Measurements from ENCODE around the gene FARP1. TPM values are rescaled to one million over a fixed set of nuclear protein-coding genes. Genes with fewer than 3 reads are reported as not detected.

FARP1 gene
- total RNA-seq, 2 experiments from 2014 or later, result 0.55 to 1.9 TPM

DNA sequence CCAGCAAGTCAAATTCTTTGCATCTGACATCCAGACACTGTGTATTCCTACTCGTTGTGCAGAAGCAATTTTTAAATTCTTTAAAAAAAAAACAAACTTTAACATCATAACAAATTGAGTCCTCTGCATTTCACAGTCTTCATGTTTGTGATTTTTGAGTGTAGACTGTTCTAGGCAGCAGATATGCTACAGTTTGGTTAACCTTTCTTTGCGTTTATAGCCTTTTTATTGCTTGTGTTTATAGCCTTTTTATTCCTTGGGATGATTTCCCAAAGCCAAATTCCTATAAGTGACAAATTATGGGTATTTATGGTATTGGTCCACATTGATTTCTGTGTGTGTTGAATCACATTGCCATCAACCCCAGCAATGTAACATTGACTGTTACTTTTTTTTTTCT lies 49.1 kb downstream of the FARP1 start:
- H3K36me3 Mint-ChIP-seq, result no peaks in the 10 kb centered on the region
- H3K27ac Mint-ChIP-seq, result no peak overlapping the region
- peaks cover 9% of the 10 kb centered on the region for H3K27me3 Mint-ChIP-seq
- H3K4me3 Mint-ChIP-seq, result no peak overlapping the region
- ATAC-seq (ENCODE audit: low read depth) (no peak), DNase-seq (no peak)
- H3K9me3 Mint-ChIP-seq, result no peaks in the 10 kb centered on the region
- no peaks in the 10 kb centered on the region for H3K4me1 Mint-ChIP-seq
- POLR2A ChIA-PET, result no interaction called here

DNA sequence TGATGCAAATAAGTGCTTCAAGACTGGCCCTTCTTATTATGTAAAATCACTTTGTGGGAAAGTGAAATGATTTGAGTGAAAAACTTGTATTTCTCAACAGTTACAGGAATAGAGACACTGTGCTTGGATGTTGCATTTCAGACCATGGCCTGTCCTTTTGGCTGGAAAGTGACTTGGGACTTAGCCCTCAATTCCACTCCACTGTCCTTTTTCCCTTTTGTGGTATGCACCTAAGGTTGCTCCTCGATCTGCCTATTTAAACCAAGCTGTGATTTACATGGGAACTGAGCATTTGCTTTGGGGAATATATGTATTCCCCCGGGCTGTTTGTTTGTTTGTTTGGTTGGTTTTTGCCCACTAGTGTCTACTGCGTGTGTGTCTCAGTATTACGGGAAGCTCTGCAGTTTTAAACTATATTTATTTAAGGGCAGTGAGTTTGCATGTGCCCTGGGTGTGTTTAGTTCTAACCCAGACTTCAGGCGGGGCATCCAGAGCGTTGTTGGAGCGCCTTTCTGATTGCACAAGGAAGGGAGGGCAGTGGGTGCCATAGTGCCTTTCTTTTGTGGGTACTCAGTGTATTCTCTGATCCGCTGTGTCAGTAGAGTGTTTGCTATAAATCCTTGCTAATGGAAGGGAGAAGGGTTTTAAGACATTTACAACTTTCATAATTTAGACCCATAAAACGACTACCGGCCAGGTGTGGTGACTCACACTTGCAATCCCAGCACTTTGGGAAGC lies 52.3 kb downstream of the FARP1 start:
- ATAC-seq (ENCODE audit: low read depth) (no peak), DNase-seq (no peak)
- no peak overlapping the region for H3K4me3 Mint-ChIP-seq
- POLR2A ChIA-PET, result no interaction called here
- no peak overlapping the region for H3K27ac Mint-ChIP-seq
- peaks cover 7% of the 10 kb centered on the region for H3K27me3 Mint-ChIP-seq
- no peaks in the 10 kb centered on the region for H3K4me1 Mint-ChIP-seq
- H3K9me3 Mint-ChIP-seq, result no peaks in the 10 kb centered on the region
- H3K36me3 Mint-ChIP-seq, result no peaks in the 10 kb centered on the region

DNA sequence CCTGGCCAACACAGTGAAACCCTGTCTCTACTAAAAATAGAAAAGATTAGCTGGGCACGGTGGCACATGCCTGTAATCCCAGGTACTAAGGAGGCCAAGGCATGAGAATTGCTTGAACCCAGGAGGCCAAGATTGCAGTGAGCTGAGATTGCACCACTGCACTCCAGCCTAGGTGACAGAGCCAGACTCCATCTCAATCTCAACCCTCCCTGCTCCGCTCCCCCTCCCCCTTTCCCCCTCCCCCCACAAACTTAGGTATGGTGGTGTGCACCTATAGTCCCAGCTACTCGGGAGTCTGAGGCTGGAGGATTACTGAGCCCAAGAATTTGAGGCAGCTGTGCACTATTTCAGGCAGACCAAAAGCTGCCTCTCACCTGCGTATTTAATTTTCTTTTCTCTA lies 55.8 kb downstream of the FARP1 start:
- peaks cover 10% of the 10 kb centered on the region for H3K27me3 Mint-ChIP-seq
- H3K4me1 Mint-ChIP-seq, result no peaks in the 10 kb centered on the region
- no peak overlapping the region for H3K4me3 Mint-ChIP-seq
- no peaks in the 10 kb centered on the region for H3K36me3 Mint-ChIP-seq
- H3K27ac Mint-ChIP-seq, result no peak overlapping the region
- H3K9me3 Mint-ChIP-seq, result peaks cover 2% of the 10 kb centered on the region
- DNase-seq (no peak), ATAC-seq (ENCODE audit: low read depth) (no peak)
- POLR2A ChIA-PET, result no interaction called here

DNA sequence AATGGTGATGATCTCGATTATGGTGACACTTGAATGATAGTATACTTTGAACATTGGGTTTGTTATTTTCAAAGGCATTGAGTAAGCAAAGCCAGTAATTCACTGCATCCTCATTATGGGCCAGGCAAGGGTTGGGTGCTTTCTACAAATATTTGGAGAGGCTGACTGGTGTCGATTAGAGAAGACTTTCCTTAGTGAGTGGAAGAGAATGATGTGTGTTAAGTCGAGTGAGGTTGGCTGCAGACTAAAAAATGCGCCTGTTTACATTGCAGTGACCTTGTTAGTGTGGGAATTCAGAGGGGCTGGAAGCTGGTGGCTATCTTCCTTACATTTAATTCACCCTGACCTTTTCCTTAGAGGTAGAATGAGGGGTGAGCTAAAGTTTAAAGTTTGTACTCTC lies 56.6 kb downstream of the FARP1 start:
- POLR2A ChIA-PET, result no interaction called here
- no peak overlapping the region for H3K27ac Mint-ChIP-seq
- H3K9me3 Mint-ChIP-seq, result peaks cover 2% of the 10 kb centered on the region
- no peaks in the 10 kb centered on the region for H3K4me1 Mint-ChIP-seq
- ATAC-seq (ENCODE audit: low read depth) (no peak), DNase-seq (no peak)
- peaks cover 10% of the 10 kb centered on the region for H3K27me3 Mint-ChIP-seq
- no peak overlapping the region for H3K4me3 Mint-ChIP-seq
- H3K36me3 Mint-ChIP-seq, result no peaks in the 10 kb centered on the region

DNA sequence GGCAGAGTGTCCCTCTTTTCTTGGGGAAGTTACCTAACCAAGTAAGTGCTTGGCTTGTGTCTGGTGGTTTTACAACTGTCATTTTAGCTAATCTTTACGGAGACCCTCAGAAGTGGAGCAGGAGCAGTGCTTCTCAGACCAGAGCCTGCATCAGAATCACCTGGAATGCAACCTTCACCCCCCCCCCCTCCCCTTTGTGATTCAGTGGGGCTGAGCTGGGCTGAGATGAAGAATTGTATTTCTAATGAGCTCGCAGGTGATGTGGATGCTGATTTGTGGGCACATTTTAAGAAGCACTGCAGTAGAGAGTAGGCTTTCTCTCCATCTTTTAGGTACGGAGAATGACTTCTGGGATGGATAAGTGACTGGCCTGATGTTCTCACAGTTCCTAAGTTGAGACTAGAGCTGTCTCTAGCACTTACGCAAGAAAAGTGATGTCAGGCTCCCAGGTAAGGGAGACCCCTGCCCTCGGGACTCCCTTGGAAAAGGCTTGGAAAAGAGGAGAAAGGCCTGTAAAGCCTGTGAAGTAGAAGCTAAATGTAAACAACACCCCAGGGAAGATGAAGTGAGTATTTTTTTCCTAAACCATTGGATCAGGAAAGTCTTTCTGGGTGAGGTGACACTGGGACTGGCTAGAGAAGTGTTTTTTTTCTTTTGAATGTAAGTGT lies 57.5 kb downstream of the FARP1 start:
- POLR2A ChIA-PET, result no interaction called here
- H3K9me3 Mint-ChIP-seq, result peaks cover 2% of the 10 kb centered on the region
- no peaks in the 10 kb centered on the region for H3K36me3 Mint-ChIP-seq
- H3K4me1 Mint-ChIP-seq, result no peaks in the 10 kb centered on the region
- no peak for DNase-seq
- peaks cover 10% of the 10 kb centered on the region for H3K27me3 Mint-ChIP-seq
- H3K27ac Mint-ChIP-seq, result no peak overlapping the region
- ATAC-seq (ENCODE audit: low read depth), result no peak
- H3K4me3 Mint-ChIP-seq, result no peak overlapping the region

DNA sequence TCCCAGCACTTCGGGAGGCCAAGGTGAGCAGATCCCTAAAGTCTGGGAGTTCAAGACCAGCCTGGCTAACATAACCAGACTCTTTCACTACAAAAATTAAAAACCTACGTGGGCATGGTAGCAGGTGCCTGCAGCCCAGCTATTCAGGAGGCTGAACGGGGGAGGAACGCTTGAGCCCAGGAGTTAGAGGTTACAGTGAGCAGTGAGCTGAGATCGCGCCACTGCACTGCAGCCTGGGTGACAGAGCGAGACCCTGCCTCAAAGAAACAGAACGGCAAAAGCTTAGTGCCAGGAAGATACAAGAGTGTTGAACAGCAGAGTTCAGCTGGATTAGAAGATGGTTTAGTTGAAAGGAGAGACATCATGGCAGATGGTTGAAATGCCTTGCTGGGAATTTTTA lies 58.3 kb downstream of the FARP1 start:
- peaks cover 2% of the 10 kb centered on the region for H3K9me3 Mint-ChIP-seq
- H3K27ac Mint-ChIP-seq, result no peak overlapping the region
- no peak for DNase-seq
- no peaks in the 10 kb centered on the region for H3K36me3 Mint-ChIP-seq
- POLR2A ChIA-PET, result no interaction called here
- no peak overlapping the region for H3K4me3 Mint-ChIP-seq
- H3K4me1 Mint-ChIP-seq, result no peaks in the 10 kb centered on the region
- H3K27me3 Mint-ChIP-seq, result peaks cover 10% of the 10 kb centered on the region
- ATAC-seq (ENCODE audit: low read depth), result no peak

DNA sequence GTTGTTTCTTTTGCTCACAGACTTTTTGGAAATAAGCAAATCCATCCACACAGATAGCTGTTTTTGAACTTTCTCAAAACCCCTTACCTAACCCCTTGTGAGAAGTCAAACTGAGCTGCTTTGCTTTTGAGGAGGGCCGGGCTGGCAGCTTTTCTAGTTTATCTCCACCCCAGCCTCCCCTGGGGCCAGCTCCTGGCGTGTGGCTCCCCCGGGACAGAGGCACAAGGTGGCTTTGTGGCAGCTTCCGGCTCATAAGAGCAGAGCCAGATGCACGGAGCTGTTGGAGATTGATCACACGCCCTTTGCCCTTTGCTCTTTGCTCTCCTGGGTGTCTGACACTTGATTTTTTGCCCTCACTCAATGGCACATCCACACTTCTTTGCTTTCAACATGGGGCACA lies 59.1 kb downstream of the FARP1 start:
- no peak overlapping the region for H3K27ac Mint-ChIP-seq
- POLR2A ChIA-PET, result no interaction called here
- DNase-seq, result no peak
- no peaks in the 10 kb centered on the region for H3K4me1 Mint-ChIP-seq
- H3K9me3 Mint-ChIP-seq, result peaks cover 4% of the 10 kb centered on the region
- H3K27me3 Mint-ChIP-seq, result peaks cover 10% of the 10 kb centered on the region
- H3K36me3 Mint-ChIP-seq, result no peaks in the 10 kb centered on the region
- no peak for ATAC-seq (ENCODE audit: low read depth)
- no peak overlapping the region for H3K4me3 Mint-ChIP-seq

DNA sequence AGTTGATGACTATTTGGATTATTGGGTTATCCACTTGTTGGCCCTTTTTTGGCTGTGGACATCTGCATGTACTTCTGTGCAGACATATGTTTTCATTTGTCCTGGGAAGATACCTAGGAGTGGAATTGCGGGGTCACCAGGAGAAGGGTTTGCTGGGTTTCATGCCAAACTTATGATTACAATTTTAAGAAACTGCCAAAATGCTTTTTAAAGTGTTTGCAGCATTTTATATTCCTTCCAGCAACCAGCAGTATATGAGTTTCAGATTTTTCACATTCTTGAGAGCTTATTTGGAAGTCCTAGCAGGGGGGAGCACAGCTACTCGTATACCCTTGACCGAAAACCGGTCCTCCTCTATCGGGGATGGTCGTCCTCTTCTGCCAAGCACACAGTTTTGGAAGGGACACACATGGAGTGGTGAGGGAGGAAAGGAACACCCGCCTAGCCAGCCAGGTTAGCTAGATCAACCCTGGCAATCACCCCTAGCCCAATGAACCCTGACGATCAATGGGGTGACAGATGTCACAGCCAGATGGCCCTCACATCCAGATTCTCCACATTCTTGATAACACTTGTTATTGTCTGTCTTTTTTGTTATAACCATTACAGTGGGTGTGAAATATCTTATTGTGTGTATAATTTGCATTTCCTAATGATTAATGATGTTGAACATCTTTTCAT lies 60.9 kb downstream of the FARP1 start:
- H3K9me3 Mint-ChIP-seq, result peaks cover 5% of the 10 kb centered on the region
- no peak for DNase-seq
- H3K27me3 Mint-ChIP-seq, result peaks cover 10% of the 10 kb centered on the region
- no peak overlapping the region for H3K27ac Mint-ChIP-seq
- no peak overlapping the region for H3K4me3 Mint-ChIP-seq
- no peak for ATAC-seq (ENCODE audit: low read depth)
- POLR2A ChIA-PET, result no interaction called here
- H3K4me1 Mint-ChIP-seq, result no peaks in the 10 kb centered on the region
- H3K36me3 Mint-ChIP-seq, result no peaks in the 10 kb centered on the region

DNA sequence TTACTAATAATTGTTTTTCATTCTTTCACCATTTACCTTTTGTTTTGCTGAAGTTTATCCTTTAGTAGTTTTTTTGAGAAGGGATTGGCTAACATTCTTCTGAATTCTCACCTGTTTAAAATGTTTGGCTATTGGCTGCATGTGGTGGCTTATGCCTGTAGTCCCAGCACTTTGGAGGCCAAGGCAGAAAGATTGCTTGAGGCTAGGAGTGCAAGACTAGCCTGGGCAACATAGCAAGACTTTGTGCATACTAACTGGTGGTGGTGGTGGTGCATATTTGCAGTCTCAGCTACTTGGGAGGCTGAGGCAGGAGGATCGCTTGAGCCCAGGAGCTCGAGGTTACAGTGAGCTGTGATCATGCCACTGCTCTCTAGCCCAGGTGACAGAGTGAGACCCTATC lies 61.7 kb downstream of the FARP1 start:
- Mint-ChIP-seq H3K9me3 (peaks cover 5% of the 10 kb centered on the region), H3K4me1 (no peaks in the 10 kb centered on the region)
- no peak for ATAC-seq (ENCODE audit: low read depth)

DNA sequence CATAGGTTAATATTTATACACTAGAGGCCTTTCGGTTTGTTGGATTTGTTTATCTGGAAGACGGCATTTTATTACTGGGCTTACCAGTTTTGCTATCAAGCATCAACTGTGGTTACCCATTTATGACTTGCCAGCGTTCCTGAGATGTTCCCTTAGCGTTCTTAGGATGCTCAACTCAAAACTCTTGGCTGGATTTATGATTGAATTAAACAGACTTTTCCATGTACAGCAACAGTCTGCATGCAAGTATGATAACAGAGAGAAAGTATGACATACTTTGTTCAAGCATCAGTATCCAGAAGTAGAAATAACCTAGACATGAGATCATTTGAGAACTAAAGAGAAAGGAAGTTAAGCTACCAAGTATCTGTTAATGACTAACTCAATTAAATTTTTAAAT lies 64.1 kb downstream of the FARP1 start:
- no peaks in the 10 kb centered on the region for H3K4me1 Mint-ChIP-seq
- ATAC-seq (ENCODE audit: low read depth), result no peak
- H3K4me3 Mint-ChIP-seq, result no peak overlapping the region
- no peak overlapping the region for H3K27ac Mint-ChIP-seq
- no peaks in the 10 kb centered on the region for H3K36me3 Mint-ChIP-seq
- H3K9me3 Mint-ChIP-seq, result peaks cover 3% of the 10 kb centered on the region
- DNase-seq, result no peak
- POLR2A ChIA-PET, result no interaction called here
- H3K27me3 Mint-ChIP-seq, result peaks cover 7% of the 10 kb centered on the region

More for the DNA sequence above, 61.7 kb downstream of the FARP1 start:
- Mint-ChIP-seq H3K27me3 (peaks cover 10% of the 10 kb centered on the region), H3K27ac (no peak overlapping the region), H3K4me3 (no peak overlapping the region), H3K36me3 (no peaks in the 10 kb centered on the region)
- no peak for DNase-seq
- POLR2A ChIA-PET, result no interaction called here

DNA sequence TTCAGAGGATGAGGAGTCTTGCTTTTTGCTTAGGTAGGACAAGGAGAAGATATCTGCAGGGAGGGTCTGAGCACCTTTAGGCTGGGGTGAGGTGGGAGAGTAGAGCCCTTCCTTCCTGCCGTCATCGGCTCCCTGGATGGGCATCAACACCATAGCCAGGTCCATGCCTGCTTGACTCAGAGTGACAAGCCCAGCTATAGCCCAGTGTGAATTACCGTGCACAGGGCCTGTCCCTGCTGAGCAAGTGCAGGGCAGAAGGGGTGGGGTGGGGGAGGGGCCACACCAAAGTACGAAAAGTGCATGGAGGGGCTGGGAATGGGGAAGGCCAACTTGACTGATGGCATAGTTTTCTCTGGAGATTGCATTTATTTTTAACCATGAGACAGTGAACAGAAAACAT lies 64.5 kb downstream of the FARP1 start:
- Mint-ChIP-seq H3K9me3 (peaks cover 3% of the 10 kb centered on the region), H3K27ac (no peak overlapping the region)
- POLR2A ChIA-PET, result no interaction called here

DNA sequence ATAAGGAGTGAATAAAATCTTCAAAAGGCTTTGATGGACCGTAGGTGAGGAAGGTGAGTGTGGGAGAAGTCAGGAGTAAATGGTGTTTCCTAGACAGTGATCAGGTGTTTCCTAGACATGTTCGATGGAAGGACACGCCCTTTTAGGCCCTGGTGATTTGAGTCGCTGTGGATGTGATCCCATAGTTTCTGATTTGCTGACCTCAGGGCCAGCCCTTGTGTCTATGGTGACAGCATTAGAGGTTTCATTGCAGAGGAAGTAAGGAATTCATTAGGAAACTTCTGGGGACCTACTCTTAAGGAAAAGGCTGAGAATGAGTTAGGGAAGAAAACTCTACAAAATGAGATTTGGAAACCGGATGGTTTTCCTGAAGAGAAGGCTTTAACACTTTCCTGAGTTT lies 65.7 kb downstream of the FARP1 start:
- ATAC-seq (ENCODE audit: low read depth), result no peak
- peaks cover 3% of the 10 kb centered on the region for H3K9me3 Mint-ChIP-seq
- H3K4me3 Mint-ChIP-seq, result no peak overlapping the region
- H3K27me3 Mint-ChIP-seq, result no peaks in the 10 kb centered on the region
- DNase-seq, result no peak
- H3K4me1 Mint-ChIP-seq, result no peaks in the 10 kb centered on the region
- H3K27ac Mint-ChIP-seq, result no peak overlapping the region
- POLR2A ChIA-PET, result no interaction called here
- H3K36me3 Mint-ChIP-seq, result no peaks in the 10 kb centered on the region

More for the DNA sequence above, 64.5 kb downstream of the FARP1 start:
- H3K4me3 Mint-ChIP-seq, result no peak overlapping the region
- DNase-seq (no peak), ATAC-seq (ENCODE audit: low read depth) (no peak)
- H3K4me1 Mint-ChIP-seq, result no peaks in the 10 kb centered on the region
- H3K36me3 Mint-ChIP-seq, result no peaks in the 10 kb centered on the region
- peaks cover 4% of the 10 kb centered on the region for H3K27me3 Mint-ChIP-seq

DNA sequence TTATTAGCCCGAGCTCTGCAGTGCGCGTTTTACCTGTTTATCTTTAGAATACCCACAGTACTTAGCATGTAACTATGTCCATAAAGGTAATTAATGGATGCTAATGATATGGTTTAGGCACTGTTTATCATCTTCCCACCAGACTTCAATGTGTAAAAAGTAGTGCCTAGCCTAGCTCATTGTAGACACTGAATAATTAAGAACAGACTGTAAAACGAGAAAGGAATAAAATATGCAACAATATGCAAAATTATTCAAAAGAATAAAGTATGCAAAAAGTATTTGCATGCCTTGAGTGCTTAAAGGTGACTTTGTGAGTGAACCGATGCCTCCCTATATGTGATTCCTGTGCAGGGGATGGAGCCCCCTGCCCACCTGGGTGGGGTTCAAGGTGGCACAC lies 69.9 kb downstream of the FARP1 start:
- H3K27me3 Mint-ChIP-seq, result no peaks in the 10 kb centered on the region

DNA sequence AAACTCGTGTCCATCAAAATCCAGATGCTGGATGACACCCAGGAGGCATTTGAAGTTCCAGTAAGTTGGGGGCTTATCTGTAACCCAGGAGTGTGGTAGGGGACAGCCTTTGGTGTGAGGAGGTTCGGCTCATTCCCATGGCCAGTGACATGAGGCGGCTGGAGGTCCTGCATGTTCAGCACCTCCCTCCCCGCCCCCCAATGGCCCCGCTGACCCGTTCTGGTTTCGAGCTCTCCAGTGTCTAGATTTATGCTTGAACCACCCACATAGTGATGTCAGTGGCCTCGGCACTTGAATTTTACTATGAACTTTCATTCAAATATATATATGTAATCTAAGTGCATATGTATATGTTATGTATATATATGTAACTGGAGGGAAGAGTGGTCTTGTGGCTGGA lies 70.5 kb downstream of the FARP1 start:
- H3K27me3 Mint-ChIP-seq, result peaks cover 2% of the 10 kb centered on the region
- no peak overlapping the region for H3K4me3 Mint-ChIP-seq
- ATAC-seq (ENCODE audit: low read depth) (no peak), DNase-seq (no peak)
- no peaks in the 10 kb centered on the region for H3K9me3 Mint-ChIP-seq
- H3K27ac Mint-ChIP-seq, result no peak overlapping the region
- no peaks in the 10 kb centered on the region for H3K36me3 Mint-ChIP-seq
- POLR2A ChIA-PET, result no interaction called here
- H3K4me1 Mint-ChIP-seq, result no peaks in the 10 kb centered on the region

More for the DNA sequence above, 69.9 kb downstream of the FARP1 start:
- no peaks in the 10 kb centered on the region for H3K4me1 Mint-ChIP-seq
- DNase-seq (no peak), ATAC-seq (ENCODE audit: low read depth) (no peak)
- POLR2A ChIA-PET, result no interaction called here
- no peak overlapping the region for H3K27ac Mint-ChIP-seq
- no peak overlapping the region for H3K4me3 Mint-ChIP-seq
- H3K9me3 Mint-ChIP-seq, result peaks cover 1% of the 10 kb centered on the region
- no peaks in the 10 kb centered on the region for H3K36me3 Mint-ChIP-seq
